ENCODE results near the gene HPCAL4. TPM values are rescaled to one million over a fixed set of nuclear protein-coding genes. Genes with fewer than 3 reads are reported as not detected.
A peak's percentile ranks its signal among the peaks of the same experiment; 100 is the strongest.

The HPCAL4 gene
- total RNA-seq, 1 experiment from 2014 or later: 0.13 TPM

GRCh38 chr1:39692152-39693074 is 1.2 kb upstream of the HPCAL4 start:
- H3K36me3 ChIP-seq: no peaks in the 10 kb centered on the region
- DNase-seq (ENCODE audit: low read depth in 1 of 2, low spot score in 2 of 2): no peak
- H3K4me3 ChIP-seq: no peak overlapping the region
- H3K4me1 ChIP-seq (replicated peaks): peaks cover 16% of the 10 kb centered on the region
- H3K9me3 ChIP-seq (replicated peaks): no peaks in the 10 kb centered on the region
- H3K27ac ChIP-seq: no peak overlapping the region
- peaks cover 75% of the 10 kb centered on the region for H3K27me3 ChIP-seq (replicated peaks)

- Histone ChIP-seq H3K36me3 (no peaks in the 10 kb centered on the region), H3K27me3 (replicated peaks) (peaks cover 62% of the 10 kb centered on the region), H3K4me3 (peak overlapping the region; percentile 33), H3K9me3 (replicated peaks) (no peaks in the 10 kb centered on the region), H3K4me1 (replicated peaks) (peaks cover 16% of the 10 kb centered on the region), H3K27ac (no peak overlapping the region)
- no peak for DNase-seq (ENCODE audit: low read depth in 1 of 2, low spot score in 2 of 2)
Observed at GRCh38 chr1:39690794-39691382, 345 bp downstream of the HPCAL4 start.

- DNase-seq (ENCODE audit: low read depth in 1 of 2, low spot score in 2 of 2): no peak
- H3K27me3 ChIP-seq (replicated peaks): peaks cover 56% of the 10 kb centered on the region
- no peak overlapping the region for H3K4me3 ChIP-seq
- peaks cover 16% of the 10 kb centered on the region for H3K4me1 ChIP-seq (replicated peaks)
- H3K27ac ChIP-seq: no peak overlapping the region
- no peaks in the 10 kb centered on the region for H3K36me3 ChIP-seq
- H3K9me3 ChIP-seq (replicated peaks): no peaks in the 10 kb centered on the region
Observed at GRCh38 chr1:39690225-39690624, 1.0 kb downstream of the HPCAL4 start.

- peaks cover 50% of the 10 kb centered on the region for H3K27me3 ChIP-seq (replicated peaks)
- no peak for DNase-seq (ENCODE audit: low read depth in 1 of 2, low spot score in 2 of 2)
Observed at GRCh38 chr1:39689635-39690034, 1.6 kb downstream of the HPCAL4 start.

GRCh38 chr1:39689214-39689613 is 2.0 kb downstream of the HPCAL4 start:
- H3K4me1 ChIP-seq (replicated peaks): peaks cover 16% of the 10 kb centered on the region
- no peak overlapping the region for H3K27ac ChIP-seq
- H3K27me3 ChIP-seq (replicated peaks): peaks cover 46% of the 10 kb centered on the region

More at GRCh38 chr1:39689635-39690034, 1.6 kb downstream of the HPCAL4 start:
- no peaks in the 10 kb centered on the region for H3K9me3 ChIP-seq (replicated peaks)
- H3K36me3 ChIP-seq: no peaks in the 10 kb centered on the region
- H3K4me3 ChIP-seq: no peak overlapping the region
- H3K27ac ChIP-seq: no peak overlapping the region
- peaks cover 16% of the 10 kb centered on the region for H3K4me1 ChIP-seq (replicated peaks)

GRCh38 chr1:39688706-39689105 is 2.5 kb downstream of the HPCAL4 start:
- H3K27ac ChIP-seq: no peak overlapping the region
- H3K9me3 ChIP-seq (replicated peaks): no peaks in the 10 kb centered on the region
- peaks cover 45% of the 10 kb centered on the region for H3K27me3 ChIP-seq (replicated peaks)
- H3K4me3 ChIP-seq: no peak overlapping the region
- H3K4me1 ChIP-seq (replicated peaks): peaks cover 16% of the 10 kb centered on the region
- no peaks in the 10 kb centered on the region for H3K36me3 ChIP-seq
- no peak for DNase-seq (ENCODE audit: low read depth in 1 of 2, low spot score in 2 of 2)

More at GRCh38 chr1:39689214-39689613, 2.0 kb downstream of the HPCAL4 start:
- DNase-seq (ENCODE audit: low read depth in 1 of 2, low spot score in 2 of 2): no peak
- Histone ChIP-seq H3K4me3 (no peak overlapping the region), H3K9me3 (replicated peaks) (no peaks in the 10 kb centered on the region), H3K36me3 (no peaks in the 10 kb centered on the region)

- no peak for DNase-seq (ENCODE audit: low read depth in 1 of 2, low spot score in 2 of 2)
- Histone ChIP-seq H3K27me3 (replicated peaks) (peaks cover 31% of the 10 kb centered on the region), H3K27ac (no peak overlapping the region), H3K36me3 (no peaks in the 10 kb centered on the region), H3K4me1 (replicated peaks) (peaks cover 15% of the 10 kb centered on the region), H3K4me3 (no peak overlapping the region), H3K9me3 (replicated peaks) (no peaks in the 10 kb centered on the region)
Observed at GRCh38 chr1:39687243-39687642, 4.0 kb downstream of the HPCAL4 start.

GRCh38 chr1:39685071-39685470 is 6.2 kb downstream of the HPCAL4 start:
- Histone ChIP-seq H3K4me3 (no peak overlapping the region), H3K27me3 (replicated peaks) (peaks cover 24% of the 10 kb centered on the region), H3K4me1 (replicated peaks) (no peaks in the 10 kb centered on the region), H3K27ac (no peak overlapping the region), H3K9me3 (replicated peaks) (no peaks in the 10 kb centered on the region), H3K36me3 (no peaks in the 10 kb centered on the region)
- no peak for DNase-seq (ENCODE audit: low read depth in 1 of 2, low spot score in 2 of 2)

- peaks cover 17% of the 10 kb centered on the region for H3K27me3 ChIP-seq (replicated peaks)
- H3K9me3 ChIP-seq (replicated peaks): no peaks in the 10 kb centered on the region
Observed at GRCh38 chr1:39684313-39684664, 6.9 kb downstream of the HPCAL4 start.

GRCh38 chr1:39683591-39684312 is 7.5 kb downstream of the HPCAL4 start:
- no peak for DNase-seq (ENCODE audit: low read depth in 1 of 2, low spot score in 2 of 2)
- peaks cover 16% of the 10 kb centered on the region for H3K27me3 ChIP-seq (replicated peaks)

More at GRCh38 chr1:39684313-39684664, 6.9 kb downstream of the HPCAL4 start:
- no peak overlapping the region for H3K4me3 ChIP-seq
- no peaks in the 10 kb centered on the region for H3K4me1 ChIP-seq (replicated peaks)
- H3K36me3 ChIP-seq: no peaks in the 10 kb centered on the region
- H3K27ac ChIP-seq: no peak overlapping the region
- no peak for DNase-seq (ENCODE audit: low read depth in 1 of 2, low spot score in 2 of 2)

GRCh38 chr1:39681999-39682398 is 9.2 kb downstream of the HPCAL4 start:
- Histone ChIP-seq H3K27ac (no peak overlapping the region), H3K4me3 (no peak overlapping the region), H3K36me3 (no peaks in the 10 kb centered on the region), H3K4me1 (replicated peaks) (no peaks in the 10 kb centered on the region), H3K27me3 (replicated peaks) (peaks cover 9% of the 10 kb centered on the region), H3K9me3 (replicated peaks) (no peaks in the 10 kb centered on the region)
- no peak for DNase-seq (ENCODE audit: low read depth in 1 of 2, low spot score in 2 of 2)

More at GRCh38 chr1:39683591-39684312, 7.5 kb downstream of the HPCAL4 start:
- Histone ChIP-seq H3K4me3 (no peak overlapping the region), H3K4me1 (replicated peaks) (no peaks in the 10 kb centered on the region), H3K9me3 (replicated peaks) (no peaks in the 10 kb centered on the region), H3K27ac (no peak overlapping the region), H3K36me3 (no peaks in the 10 kb centered on the region)

GRCh38 chr1:39681294-39681693 is 9.9 kb downstream of the HPCAL4 start:
- Histone ChIP-seq H3K27me3 (replicated peaks) (peaks cover 9% of the 10 kb centered on the region), H3K36me3 (no peaks in the 10 kb centered on the region), H3K4me1 (replicated peaks) (no peaks in the 10 kb centered on the region), H3K9me3 (replicated peaks) (no peaks in the 10 kb centered on the region), H3K4me3 (no peak overlapping the region), H3K27ac (no peak overlapping the region)
- DNase-seq (ENCODE audit: low read depth in 1 of 2, low spot score in 2 of 2): no peak

GRCh38 chr1:39680751-39681150 is 10.5 kb downstream of the HPCAL4 start:
- DNase-seq (ENCODE audit: low read depth in 1 of 2, low spot score in 2 of 2): no peak
- no peak overlapping the region for H3K4me3 ChIP-seq
- H3K27me3 ChIP-seq (replicated peaks): peaks cover 9% of the 10 kb centered on the region
- no peaks in the 10 kb centered on the region for H3K4me1 ChIP-seq (replicated peaks)
- no peaks in the 10 kb centered on the region for H3K9me3 ChIP-seq (replicated peaks)
- no peaks in the 10 kb centered on the region for H3K36me3 ChIP-seq
- no peak overlapping the region for H3K27ac ChIP-seq

- H3K9me3 ChIP-seq (replicated peaks): no peaks in the 10 kb centered on the region
- no peaks in the 10 kb centered on the region for H3K4me1 ChIP-seq (replicated peaks)
- DNase-seq (ENCODE audit: low read depth in 1 of 2, low spot score in 2 of 2): no peak
- no peak overlapping the region for H3K27ac ChIP-seq
- H3K27me3 ChIP-seq (replicated peaks): peaks cover 9% of the 10 kb centered on the region
- H3K36me3 ChIP-seq: no peaks in the 10 kb centered on the region
- no peak overlapping the region for H3K4me3 ChIP-seq
Observed at GRCh38 chr1:39679821-39680220, 11.4 kb downstream of the HPCAL4 start.

All from SJSA1 (cell line).